ENCODE data around the gene ZMYND11.

The ZMYND11 gene

GRCh38 chr10:200405-200804, 65.2 kb downstream of the ZMYND11 start:
- no peak for DNase-seq (ENCODE audit: extremely low read depth, low read depth)
- TF ChIP-seq CTCF (IDR thresholded peaks at IDR 0.05; ENCODE audit: low read depth, low read length), result no peak

- DNase-seq (ENCODE audit: extremely low read depth, low read depth), result no peak
- TF ChIP-seq CTCF (IDR thresholded peaks at IDR 0.05; ENCODE audit: low read depth, low read length), result no peak
These were observed 66.1 kb downstream of the ZMYND11 start for GRCh38 chr10:201328-201771.

GRCh38 chr10:208616-209015, 73.4 kb downstream of the ZMYND11 start:
- no peak for TF ChIP-seq CTCF (IDR thresholded peaks at IDR 0.05; ENCODE audit: low read depth, low read length)
- no peak for DNase-seq (ENCODE audit: extremely low read depth, low read depth)

GRCh38 chr10:209357-209756, 74.1 kb downstream of the ZMYND11 start:
- TF ChIP-seq CTCF (IDR thresholded peaks at IDR 0.05; ENCODE audit: low read depth, low read length), result peak; percentile 23
- DNase-seq (ENCODE audit: extremely low read depth, low read depth), result no peak

DNA sequence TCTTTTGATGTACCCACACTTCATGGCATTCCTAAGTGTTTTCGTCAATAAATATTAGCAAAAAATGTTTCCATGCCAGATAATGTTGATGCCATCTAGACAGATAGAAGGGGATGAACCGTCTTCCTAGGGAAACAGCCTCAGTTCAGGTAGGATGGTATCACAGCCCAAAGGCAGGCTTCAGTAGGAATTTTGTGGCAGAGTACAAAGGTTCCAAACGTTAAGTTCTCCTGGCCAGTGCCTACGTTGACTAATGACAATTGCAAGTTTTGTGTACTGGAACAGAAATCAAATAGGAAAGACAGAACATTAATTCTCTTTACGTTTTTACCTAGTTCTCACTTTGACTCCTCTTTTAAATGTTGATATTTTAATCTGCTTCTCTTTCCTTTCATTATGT, 75.0 kb downstream of the ZMYND11 start:
- no peak for TF ChIP-seq CTCF (IDR thresholded peaks at IDR 0.05; ENCODE audit: low read depth, low read length)
- DNase-seq (ENCODE audit: extremely low read depth, low read depth), result no peak

- no peak for DNase-seq (ENCODE audit: extremely low read depth, low read depth)
- TF ChIP-seq CTCF (IDR thresholded peaks at IDR 0.05; ENCODE audit: low read depth, low read length), result no peak
These were observed 80.2 kb downstream of the ZMYND11 start for GRCh38 chr10:215444-215843.

- no peak for TF ChIP-seq CTCF (IDR thresholded peaks at IDR 0.05; ENCODE audit: low read depth, low read length)
- no peak for DNase-seq (ENCODE audit: extremely low read depth, low read depth)
These were observed 83.5 kb downstream of the ZMYND11 start for GRCh38 chr10:218798-219197.

All from AG09319 (cell line).